ENCODE measurements around the gene HSPB9. TPM values are rescaled to one million over a fixed set of nuclear protein-coding genes. Genes with fewer than 3 reads are reported as not detected.

Gene HSPB9
- total and polyA plus RNA-seq, 2 donors (not counting 3 experiments of a cell fraction or from before 2014, with no cell fraction given), result not detected

- no peak for FAIRE-seq
- Histone ChIP-seq H3K4me3 (replicated peaks in 1 of 3; ENCODE audit: insufficient read depth in 1 of 3, low read depth in 1 of 3, low read length in 3 of 3) (no peak overlapping the region), H3K4me1 (ENCODE audit: control insufficient read depth, extremely low read depth, insufficient read depth, low read length) (no peaks in the 10 kb centered on the region), H3K9me3 (replicated peaks; ENCODE audit: control insufficient read depth, insufficient read depth, low read length) (no peaks in the 10 kb centered on the region), H3K9me1 (replicated peaks; ENCODE audit: control insufficient read depth, extremely low read depth, insufficient read depth, low read length) (no peaks in the 10 kb centered on the region), H3K27ac (ENCODE audit: insufficient read depth, low read depth, low read length) (no peak overlapping the region), H3K9ac (replicated peaks; ENCODE audit: extremely low read depth, insufficient read depth, low read length) (no peak overlapping the region), H3K4me2 (ENCODE audit: insufficient read depth, low read length) (no peak overlapping the region), H4K20me1 (replicated peaks; ENCODE audit: control insufficient read depth, extremely low read depth, insufficient read depth, low read length) (no peaks in the 10 kb centered on the region), H2AFZ (ENCODE audit: low read depth, low read length) (no peak overlapping the region), H3K36me3 (ENCODE audit: control insufficient read depth in 2 of 2, extremely low read depth in 1 of 2, insufficient read depth in 2 of 2, low read length in 2 of 2) (no peaks in the 10 kb centered on the region), H3K27me3 (ENCODE audit: control insufficient read depth in 2 of 2, insufficient read depth in 2 of 2, low read length in 2 of 2) (peaks cover 11 to 13% of the 10 kb centered on the region in 2 experiments), H3K79me2 (ENCODE audit: control insufficient read depth, insufficient read depth, low read length) (no peaks in the 10 kb centered on the region)
- dilution Hi-C loops (cut with MboI; ENCODE audit: extremely low pct_ligation_motif_present, low sequenced_read_pairs), result no loop called here
- no peak for TF ChIP-seq GATA2 (IDR thresholded peaks at IDR 0.05; ENCODE audit: insufficient read depth, insufficient read length, low read depth, low read length)
- no TSS peak for BruUV-seq (replicated peaks)
- ChIA-PET CTCF (interaction anchor here (0.8 to 3.5 kb wide), 3 partner anchors 13 to 68 kb away, joined by 3 to 13 read pairs (median 3); partner anchors contain the start of gene NKIRAS2), POLR2A (no interaction called here)
- intact Hi-C loops (cut with micrococcal nuclease), result no loop called here
- DNase-seq (ENCODE audit: low read depth, low spot score), result no peak
Observed at GRCh38 chr17:42087736-42088705, 34.6 kb upstream of the HSPB9 start.

- no peaks in the 10 kb centered on the region for H3K9me3 ChIP-seq (replicated peaks; ENCODE audit: control insufficient read depth, insufficient read depth, low read length)
- H3K4me3 ChIP-seq (replicated peaks in 1 of 3; ENCODE audit: insufficient read depth in 1 of 3, low read depth in 1 of 3, low read length in 3 of 3), result no peak overlapping the region
- dilution Hi-C loops (cut with MboI; ENCODE audit: extremely low pct_ligation_motif_present, low sequenced_read_pairs) (no loop called here), intact Hi-C loops (cut with micrococcal nuclease) (no loop called here)
- ChIA-PET POLR2A (no interaction called here), CTCF (interaction anchor here (1.1 to 3.5 kb wide), 2 partner anchors 12 to 69 kb away, joined by 3 to 13 read pairs; partner anchors contain the start of gene NKIRAS2)
- TF ChIP-seq CTCF (IDR thresholded peaks at IDR 0.05; ENCODE audit: extremely low read depth in 1 of 2, insufficient read depth in 1 of 2, low read depth in 1 of 2, low read length in 2 of 2), result no peak
- TF ChIP-seq GATA2 (IDR thresholded peaks at IDR 0.05; ENCODE audit: insufficient read depth, insufficient read length, low read depth, low read length), result no peak
- no peak for TF ChIP-seq POLR2AphosphoS5 (IDR thresholded peaks at IDR 0.05; ENCODE audit: insufficient read depth, low read depth, low read length)
- no peak for TF ChIP-seq MYC (IDR thresholded peaks at IDR 0.05; ENCODE audit: low read depth, low read length)
- TF ChIP-seq MAX (IDR thresholded peaks at IDR 0.05; ENCODE audit: insufficient read depth, insufficient read length), result no peak
- no peak for TF ChIP-seq FOS (IDR thresholded peaks at IDR 0.05; ENCODE audit: borderline replicate concordance, insufficient read depth, low read length)
- TF ChIP-seq JUN (IDR thresholded peaks at IDR 0.05; ENCODE audit: borderline replicate concordance, insufficient read depth, insufficient read length, low read depth), result no peak
- no peak for TF ChIP-seq EZH2 (IDR thresholded peaks at IDR 0.05; ENCODE audit: borderline replicate concordance, low read depth, low read length, severe bottlenecking)
- TF ChIP-seq POLR2A (IDR thresholded peaks at IDR 0.05; ENCODE audit: low read depth, low read length), result no peak
- DNase-seq (ENCODE audit: low read depth, low spot score) (no peak), FAIRE-seq (no peak)
- BruUV-seq (replicated peaks), result no TSS peak
- H3K9ac ChIP-seq (replicated peaks; ENCODE audit: extremely low read depth, insufficient read depth, low read length), result no peak overlapping the region
- H3K27ac ChIP-seq (ENCODE audit: insufficient read depth, low read depth, low read length), result no peak overlapping the region
- H3K9me1 ChIP-seq (replicated peaks; ENCODE audit: control insufficient read depth, extremely low read depth, insufficient read depth, low read length), result no peaks in the 10 kb centered on the region
- no peaks in the 10 kb centered on the region for H4K20me1 ChIP-seq (replicated peaks; ENCODE audit: control insufficient read depth, extremely low read depth, insufficient read depth, low read length)
- H3K4me2 ChIP-seq (ENCODE audit: insufficient read depth, low read length), result no peak overlapping the region
- peaks cover 11 to 13% of the 10 kb centered on the region in 2 experiments for H3K27me3 ChIP-seq (ENCODE audit: control insufficient read depth in 2 of 2, insufficient read depth in 2 of 2, low read length in 2 of 2)
- H3K36me3 ChIP-seq (ENCODE audit: control insufficient read depth in 2 of 2, extremely low read depth in 1 of 2, insufficient read depth in 2 of 2, low read length in 2 of 2), result no peaks in the 10 kb centered on the region
- no peak overlapping the region for H2AFZ ChIP-seq (ENCODE audit: low read depth, low read length)
- no peaks in the 10 kb centered on the region for H3K4me1 ChIP-seq (ENCODE audit: control insufficient read depth, extremely low read depth, insufficient read depth, low read length)
- no peaks in the 10 kb centered on the region for H3K79me2 ChIP-seq (ENCODE audit: control insufficient read depth, insufficient read depth, low read length)
Observed at GRCh38 chr17:42088736-42089135, 33.9 kb upstream of the HSPB9 start.
